K562 (cell line): ENCODE measurements around the gene PSRC1. TPM values are rescaled to one million over a fixed set of nuclear protein-coding genes. Genes with fewer than 3 reads are reported as not detected.

Experiments used
- AFF4 ChIP-seq: sonication (generic); formaldehyde crosslinking; IDR thresholded peaks from 2 replicates; pipeline ENCODE4 v1.8.0; 2023; ENCODE audit warnings: mild to moderate bottlenecking, missing genetic modification reagents
- ATF6 ChIP-seq: sonication (generic); formaldehyde crosslinking; IDR thresholded peaks from 2 replicates; pipeline ENCODE4 v1.4.0; 2020; ENCODE audit warnings: mild to moderate bottlenecking, missing genetic modification reagents
- ATF7 ChIP-seq: fragments of 450-650 bp; IDR thresholded peaks from 2 replicates; pipeline ENCODE4 v1.7.1; 2014; ENCODE audit warnings: mild to moderate bottlenecking, moderate library complexity
- CREM ChIP-seq: IDR thresholded peaks from 2 replicates; pipeline ENCODE4 v1.6.1; 2014; ENCODE audit warnings: antibody characterized with exemption, low read depth
- ELK3 ChIP-seq: fragments of 450-650 bp; formaldehyde crosslinking; IDR thresholded peaks from 2 replicates; pipeline ENCODE4 v1.4.0; 2020; ENCODE audit warnings: mild to moderate bottlenecking
- ETV1 ChIP-seq: fragments of 450-650 bp; conservative IDR thresholded peaks from 2 replicates; pipeline ENCODE4 v1.6.1; 2016; ENCODE audit warnings: missing genetic modification characterization, control low read depth, low read depth, missing compliant biosample characterization
- JUN ChIP-seq, 2 experiments: sonication (generic) in 1 of 2; formaldehyde crosslinking in 1 of 2; IDR thresholded peaks; 2 replicates each; pipeline versions ENCODE4 v1.6.1 to v1.8.0; 2012 to 2022; ENCODE audit warnings: borderline replicate concordance in 2 of 2, mild to moderate bottlenecking in 2 of 2, improper control_type of control experiment in 1 of 2, low read depth in 1 of 2, low read length in 1 of 2, missing genetic modification reagents in 1 of 2
- NCOA6 ChIP-seq: fragments of 450-650 bp; IDR thresholded peaks from 2 replicates; pipeline ENCODE4 v1.6.1; 2017; ENCODE audit warnings: mild to moderate bottlenecking
- POLR2B ChIP-seq: fragments of 450-650 bp; IDR thresholded peaks from 2 replicates; pipeline ENCODE4 v1.6.1; 2018; ENCODE audit warnings: low read depth; ENCODE audit not compliant: partially characterized antibody
- POU5F1 ChIP-seq: fragments of 150-350 bp; IDR thresholded peaks from 2 replicates; pipeline ENCODE4 v1.6.1; 2014; ENCODE audit warnings: borderline replicate concordance, low read length, low read depth, mild to moderate bottlenecking; ENCODE audit not compliant: partially characterized antibody
- RB1 ChIP-seq: fragments of 450-650 bp; IDR thresholded peaks from 2 replicates; pipeline ENCODE4 v1.6.1; 2017; ENCODE audit warnings: low read depth, mild to moderate bottlenecking
- RBM14 ChIP-seq: fragments of 200-400 bp; formaldehyde crosslinking; IDR thresholded peaks from 2 replicates; pipeline ENCODE4 v1.6.1; 2018; ENCODE audit warnings: low read depth, mild to moderate bottlenecking, low read length, moderate library complexity, borderline replicate concordance; ENCODE audit not compliant: insufficient read depth
- TFAM ChIP-seq: fragments of 250-450 bp; sonication (Bioruptor Pico); conservative IDR thresholded peaks from 2 replicates; pipeline ENCODE4 v1.5.0; 2021; ENCODE audit warnings: mild to moderate bottlenecking, moderate library complexity
- TFE3 ChIP-seq: fragments of 450-650 bp; formaldehyde crosslinking; IDR thresholded peaks from 2 replicates; pipeline ENCODE4 v1.4.0; 2020; ENCODE audit warnings: mild to moderate bottlenecking, mixed read lengths
- ZNF175 ChIP-seq: fragments of 200-800 bp; sonication (Bioruptor generic); IDR thresholded peaks from 2 replicates; pipeline ENCODE4 v1.6.1; 2016; ENCODE audit warnings: low read depth, mild to moderate bottlenecking, missing genetic modification characterization, missing compliant biosample characterization
- ZNF24 ChIP-seq: fragments of 450-650 bp; IDR thresholded peaks from 2 replicates; pipeline ENCODE4 v1.6.1; 2016
- ZNF696 ChIP-seq: fragments of 250-450 bp; sonication (Bioruptor Pico); conservative IDR thresholded peaks from 2 replicates; pipeline ENCODE4 v1.4.0; 2020; ENCODE audit warnings: mild to moderate bottlenecking, moderate library complexity
- polyA plus RNA-seq, 8 experiments: library from polyadenylated mRNA; depleted of rRNA in 4 of 8; stranded (reverse) in 5 of 8; unstranded in 3 of 8; fragments of >200 nt; fragmentation: Nextera tagmentation in 2 of 8; fragmentation: Illumina TruSeq in 1 of 8; extraction: Ambion mirVana in 2 of 8; extraction: Trizol in 1 of 8; gene quantifications; 2 replicates each; pipeline versions ENCODE4 v1.2.1 to v1.2.3, GENCODE V29; 2011 to 2014; ENCODE audit warnings: inconsistent platforms in 1 of 8, missing spikeins in 1 of 8
- total RNA-seq, 7 experiments: library from RNA; depleted of rRNA in 6 of 7; stranded (reverse); fragments of >200 nt in 6 of 7; fragmentation: Illumina TruSeq in 2 of 7; extraction: Trizol in 2 of 7; gene quantifications; 2 replicates each; pipeline versions ENCODE4 v1.2.1 to v1.2.3, GENCODE V29; 2011 to 2021; ENCODE audit warnings: low replicate concordance in 1 of 7

PSRC1 gene
- total and polyA plus RNA-seq, 9 of the 15 experiments (the other 6 are each of a cell fraction or from before 2014, with no cell fraction given), result 6.5 to 65.2 (median 39.3) TPM

- TF ChIP-seq JUN (IDR thresholded peaks at IDR 0.05; ENCODE audit: borderline replicate concordance, low read depth, low read length), result no peak
- no peak for TF ChIP-seq JUN (CRISPR knock-in tag; IDR thresholded peaks at IDR 0.05; ENCODE audit: borderline replicate concordance)
- TF ChIP-seq RB1, result no peak
- TF ChIP-seq ATF7, result peak; percentile 45
- TF ChIP-seq AFF4 (CRISPR knock-in tag), result no peak
- no peak for TF ChIP-seq ZNF24
- TF ChIP-seq ETV1 (tag), result 0 out of 2 replicates have a peak, but pooled peaks have one; percentile 4
- TF ChIP-seq CREM, result no peak
- TF ChIP-seq TFE3, result no peak
- TF ChIP-seq ATF6 (CRISPR knock-in tag), result no peak
- no peak for TF ChIP-seq ZNF175 (CRISPR knock-in tag)
- TF ChIP-seq ELK3, result no peak
- TF ChIP-seq NCOA6, result peak; percentile 53; the same call in 1 of the 2 replicates
- TF ChIP-seq POU5F1, result no peak
- no peak for TF ChIP-seq TFAM (CRISPR knock-in tag)
- no peak for TF ChIP-seq POLR2B
- TF ChIP-seq RBM14, result no peak
- TF ChIP-seq ZNF696, result no peak
These were observed 17.8 kb upstream of the PSRC1 start (continued) for GRCh38 chr1:109300650-109301151.
